Right hindlimb (tissue), 1 donor: ENCODE data around the gene PRTG.
"Not testable (repeated sequence)": the region's sequence is repeated elsewhere in the genome, so short reads cannot be mapped to it uniquely, and the experiment has no call there.

Source experiments
- DNase-seq: peaks from one replicate; pipeline ENCODE4 v3.0.0-alpha.2; 2018

Gene PRTG

GRCh38 chr15:55694652-55695150, 48.3 kb downstream of the PRTG start:
- DNase-seq = no peak

- not testable (repeated sequence) for DNase-seq
These were observed 49.8 kb downstream of the PRTG start for GRCh38 chr15:55693116-55693515.

- no peak for DNase-seq
These were observed 55.2 kb downstream of the PRTG start for GRCh38 chr15:55687792-55688191.

GRCh38 chr15:55685286-55685685, 57.7 kb downstream of the PRTG start:
- no peak for DNase-seq

- no peak for DNase-seq
These were observed 59.6 kb downstream of the PRTG start for GRCh38 chr15:55683376-55683775.

- DNase-seq = no peak
These were observed 61.3 kb downstream of the PRTG start for GRCh38 chr15:55681631-55682030.

- DNase-seq = no peak
These were observed 66.4 kb downstream of the PRTG start for GRCh38 chr15:55676507-55676906.

- no peak for DNase-seq
These were observed 69.7 kb downstream of the PRTG start for GRCh38 chr15:55673287-55673686.

- DNase-seq = no peak
These were observed 73.7 kb downstream of the PRTG start for GRCh38 chr15:55669270-55669669.

- no peak for DNase-seq
These were observed 77.2 kb downstream of the PRTG start for GRCh38 chr15:55665605-55666227.

GRCh38 chr15:55661428-55661827, 81.5 kb downstream of the PRTG start:
- no peak for DNase-seq

- DNase-seq = no peak
These were observed 82.8 kb downstream of the PRTG start for GRCh38 chr15:55660153-55660552.

- no peak for DNase-seq
These were observed 83.5 kb downstream of the PRTG start for GRCh38 chr15:55659481-55659880.

GRCh38 chr15:55658886-55659285, 84.1 kb downstream of the PRTG start:
- DNase-seq = no peak

GRCh38 chr15:55654561-55655031, 88.4 kb downstream of the PRTG start:
- DNase-seq = no peak

- no peak for DNase-seq
These were observed 90.0 kb downstream of the PRTG start for GRCh38 chr15:55652909-55653495.

- DNase-seq = no peak
These were observed 90.6 kb downstream of the PRTG start for GRCh38 chr15:55652359-55652758.

GRCh38 chr15:55649058-55649423, 93.9 kb downstream of the PRTG start:
- no peak for DNase-seq

GRCh38 chr15:55638764-55639163, 104.2 kb downstream of the PRTG start:
- no peak for DNase-seq

- no peak for DNase-seq
These were observed 105.9 kb downstream of the PRTG start for GRCh38 chr15:55637086-55637485.

- DNase-seq = no peak
These were observed 109.2 kb downstream of the PRTG start for GRCh38 chr15:55633731-55634130.

GRCh38 chr15:55632434-55632833, 110.5 kb downstream of the PRTG start:
- no peak for DNase-seq

- DNase-seq = no peak
These were observed 112.1 kb downstream of the PRTG start for GRCh38 chr15:55630858-55631257.

- DNase-seq = no peak
These were observed 114.6 kb downstream of the PRTG start for GRCh38 chr15:55628369-55628730.
